K562 (cell line): ENCODE results near the gene RGL2.

Experiments used
- CEBPB ChIP-seq: fragments of 450-650 bp; IDR thresholded peaks from 2 replicates; pipeline ENCODE4 v1.6.1; 2016; ENCODE audit warnings: missing genetic modification characterization, missing compliant biosample characterization
- ELF1 ChIP-seq: fragments of 200-800 bp; sonication (Bioruptor generic); IDR thresholded peaks from 2 replicates; pipeline ENCODE4 v1.6.1; 2016; ENCODE audit warnings: missing genetic modification characterization, missing compliant biosample characterization

DNA sequence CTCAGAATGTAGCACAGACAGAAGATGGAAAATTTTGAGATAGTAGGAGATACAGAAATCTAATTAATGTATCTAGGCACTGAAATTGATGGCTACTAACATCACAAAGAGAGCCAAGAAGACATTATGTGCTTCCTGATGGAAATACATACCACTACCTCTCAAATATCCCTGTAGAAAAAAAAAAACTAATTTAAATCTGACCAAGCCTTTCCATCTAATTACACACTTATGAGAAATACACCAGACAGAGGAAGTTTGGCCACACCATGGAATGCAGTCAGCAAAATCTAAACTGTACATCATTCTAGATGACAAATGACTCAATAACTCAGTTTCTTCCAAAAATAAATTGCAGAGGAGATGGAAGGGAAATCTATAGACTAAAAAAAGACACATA is 46.0 kb downstream of the RGL2 start:
- TF ChIP-seq ELF1 (tag) (no peak), CEBPB (no peak)
